ENCODE measurements around the gene DYNC1LI1.

DYNC1LI1 gene

GRCh38 chr3:32508711-32509110 is 61.9 kb downstream of the DYNC1LI1 start:
- DNase-seq (ENCODE audit: low read depth) = no peak
- in situ Hi-C loops (cut with HindIII; ENCODE audit: low sequenced_read_pairs) = no loop called here
- TF ChIP-seq, protein P1, sequence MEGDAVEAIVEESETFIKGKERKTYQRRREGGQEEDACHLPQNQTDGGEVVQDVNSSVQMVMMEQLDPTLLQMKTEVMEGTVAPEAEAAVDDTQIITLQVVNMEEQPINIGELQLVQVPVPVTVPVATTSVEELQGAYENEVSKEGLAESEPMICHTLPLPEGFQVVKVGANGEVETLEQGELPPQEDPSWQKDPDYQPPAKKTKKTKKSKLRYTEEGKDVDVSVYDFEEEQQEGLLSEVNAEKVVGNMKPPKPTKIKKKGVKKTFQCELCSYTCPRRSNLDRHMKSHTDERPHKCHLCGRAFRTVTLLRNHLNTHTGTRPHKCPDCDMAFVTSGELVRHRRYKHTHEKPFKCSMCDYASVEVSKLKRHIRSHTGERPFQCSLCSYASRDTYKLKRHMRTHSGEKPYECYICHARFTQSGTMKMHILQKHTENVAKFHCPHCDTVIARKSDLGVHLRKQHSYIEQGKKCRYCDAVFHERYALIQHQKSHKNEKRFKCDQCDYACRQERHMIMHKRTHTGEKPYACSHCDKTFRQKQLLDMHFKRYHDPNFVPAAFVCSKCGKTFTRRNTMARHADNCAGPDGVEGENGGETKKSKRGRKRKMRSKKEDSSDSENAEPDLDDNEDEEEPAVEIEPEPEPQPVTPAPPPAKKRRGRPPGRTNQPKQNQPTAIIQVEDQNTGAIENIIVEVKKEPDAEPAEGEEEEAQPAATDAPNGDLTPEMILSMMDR (IDR thresholded peaks at IDR 0.05; ENCODE audit: low read depth, low read length, missing control alignments) = no peak
- no peak overlapping the region for H3K4me3 ChIP-seq (ENCODE audit: low read depth, low read length)

DNA sequence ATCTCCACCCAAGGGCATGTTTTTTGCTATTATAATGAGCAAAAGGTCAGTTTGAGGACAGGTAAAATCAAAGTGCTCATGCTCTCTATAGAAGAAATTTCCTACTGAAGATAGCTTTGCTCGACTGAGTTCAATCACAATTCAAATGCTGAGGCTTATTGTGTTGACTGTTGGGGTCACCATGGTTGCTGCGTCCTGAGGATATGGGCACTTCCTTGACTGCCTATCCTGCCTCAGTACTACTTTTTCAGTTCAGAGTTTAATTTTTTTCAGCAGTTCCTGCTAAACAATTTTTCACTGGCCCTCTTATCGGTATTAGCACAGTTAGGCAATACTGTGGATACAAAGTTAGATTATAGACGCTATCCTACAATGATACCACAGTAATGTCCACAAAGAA is 64.2 kb downstream of the DYNC1LI1 start:
- in situ Hi-C loops (cut with HindIII; ENCODE audit: low sequenced_read_pairs) = no loop called here
- H3K4me3 ChIP-seq (ENCODE audit: low read depth, low read length) = no peak overlapping the region
- DNase-seq (ENCODE audit: low read depth) = no peak
- TF ChIP-seq, protein P1 (IDR thresholded peaks at IDR 0.05; ENCODE audit: low read depth, low read length, missing control alignments) = no peak

GRCh38 chr3:32502946-32503286 is 67.7 kb downstream of the DYNC1LI1 start:
- DNase-seq (ENCODE audit: low read depth) = no peak
- H3K4me3 ChIP-seq (ENCODE audit: low read depth, low read length) = peak overlapping the region; percentile 56
- in situ Hi-C loops (cut with HindIII; ENCODE audit: low sequenced_read_pairs) = no loop called here
- TF ChIP-seq, protein P1 (IDR thresholded peaks at IDR 0.05; ENCODE audit: low read depth, low read length, missing control alignments) = no peak

DNA sequence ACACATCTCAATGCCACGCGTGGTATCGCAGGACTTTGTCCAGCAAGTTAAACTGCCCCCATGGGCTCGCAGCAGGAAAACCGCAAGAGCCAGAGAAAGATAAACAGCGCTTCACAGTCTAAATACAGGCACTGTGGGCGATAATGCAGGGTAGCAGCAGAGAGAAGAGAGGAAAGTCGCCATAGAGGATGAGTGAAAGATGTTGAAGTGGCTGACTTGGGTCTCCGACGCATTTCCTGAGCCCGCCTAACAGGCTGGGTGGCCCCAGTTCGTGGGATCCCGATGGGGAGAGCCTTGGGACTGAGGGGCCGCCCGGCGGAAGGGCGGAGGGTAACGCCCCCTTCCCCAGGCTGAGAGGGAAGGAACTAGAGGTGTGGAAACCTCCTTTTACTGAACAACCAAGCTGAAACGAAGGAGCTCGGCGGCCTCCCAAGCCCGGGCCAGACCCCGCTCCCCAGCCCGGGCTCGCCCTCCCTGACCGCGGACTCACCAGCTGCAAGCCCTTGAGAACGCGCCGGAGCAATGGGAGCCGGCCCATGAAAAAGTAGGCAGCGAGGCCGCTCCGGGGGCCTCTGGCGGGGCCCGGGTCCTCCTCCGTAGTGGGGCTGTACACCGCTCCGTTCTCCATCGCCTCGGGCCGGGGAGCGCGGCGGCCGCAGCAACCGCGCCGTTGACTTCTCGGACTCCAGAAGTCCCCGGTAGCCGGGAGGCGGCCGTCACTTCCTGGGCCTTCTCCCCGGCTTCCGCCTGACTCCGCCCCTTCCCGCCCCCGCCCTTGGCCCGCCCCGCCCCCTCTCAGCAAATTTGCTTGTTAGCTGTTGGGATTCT is 68.3 kb downstream of the DYNC1LI1 start, which contains the start of gene CMTM6:
CMTM6 (minus strand) TSS at position 735 of the 828 bp plus-strand sequence; CDS start at position 628, 107 bp downstream.
- peak within 1 kb of the TSS; percentile 56 for H3K4me3 ChIP-seq (ENCODE audit: low read depth, low read length)
- peak; percentile 42 for DNase-seq (ENCODE audit: low read depth)
- TF ChIP-seq, protein P1 (IDR thresholded peaks at IDR 0.05; ENCODE audit: low read depth, low read length, missing control alignments) = no peak
- in situ Hi-C loops (cut with HindIII; ENCODE audit: low sequenced_read_pairs) = no loop called here

DNA sequence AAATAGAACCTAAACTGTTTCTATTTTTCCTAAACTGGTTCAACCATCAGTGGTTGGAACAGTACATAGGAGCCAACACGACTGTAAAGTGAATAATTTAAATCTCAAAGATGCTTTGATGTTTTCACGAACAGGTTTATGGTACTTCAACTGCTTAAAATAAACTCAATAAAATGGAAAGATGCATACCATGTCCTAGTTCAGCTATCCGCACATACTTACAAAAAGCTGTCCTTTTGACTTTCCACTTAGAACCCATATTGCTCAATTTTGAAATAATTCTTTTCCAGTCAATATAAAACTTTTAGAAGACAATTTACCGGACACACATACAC is 68.9 kb downstream of the DYNC1LI1 start:
- DNase-seq (ENCODE audit: low read depth) = no peak
- TF ChIP-seq, protein P1 (IDR thresholded peaks at IDR 0.05; ENCODE audit: low read depth, low read length, missing control alignments) = no peak
- in situ Hi-C loops (cut with HindIII; ENCODE audit: low sequenced_read_pairs) = no loop called here
- peak overlapping the region; percentile 56 for H3K4me3 ChIP-seq (ENCODE audit: low read depth, low read length)

- in situ Hi-C loops (cut with HindIII; ENCODE audit: low sequenced_read_pairs) = no loop called here
- TF ChIP-seq, protein P1 (IDR thresholded peaks at IDR 0.05; ENCODE audit: low read depth, low read length, missing control alignments) = no peak
- peak overlapping the region; percentile 56 for H3K4me3 ChIP-seq (ENCODE audit: low read depth, low read length)
- DNase-seq (ENCODE audit: low read depth) = no peak
Measured at GRCh38 chr3:32500880-32501782, 69.5 kb downstream of the DYNC1LI1 start.

Measured in astrocyte of the cerebellum (primary cell).